Loucy (cell line): ENCODE data around the gene SPAG9.
A peak's percentile ranks its signal among the peaks of the same experiment; 100 is the strongest.

Source experiments
- EZH2phosphoT487 ChIP-seq: fragments of 200-600 bp; IDR thresholded peaks from 2 replicates; pipeline ENCODE4 v1.6.1; 2018; ENCODE audit warnings: antibody characterized with exemption, mild to moderate bottlenecking, moderate library complexity, borderline replicate concordance
- TF ChIP-seq, protein P1 (sequence below): fragments of 200-600 bp; sonication (generic); conservative IDR thresholded peaks from 2 replicates; pipeline ENCODE4 v1.5.1; 2014; ENCODE audit warnings: mild to moderate bottlenecking, antibody characterized with exemption, low read length

DNA sequence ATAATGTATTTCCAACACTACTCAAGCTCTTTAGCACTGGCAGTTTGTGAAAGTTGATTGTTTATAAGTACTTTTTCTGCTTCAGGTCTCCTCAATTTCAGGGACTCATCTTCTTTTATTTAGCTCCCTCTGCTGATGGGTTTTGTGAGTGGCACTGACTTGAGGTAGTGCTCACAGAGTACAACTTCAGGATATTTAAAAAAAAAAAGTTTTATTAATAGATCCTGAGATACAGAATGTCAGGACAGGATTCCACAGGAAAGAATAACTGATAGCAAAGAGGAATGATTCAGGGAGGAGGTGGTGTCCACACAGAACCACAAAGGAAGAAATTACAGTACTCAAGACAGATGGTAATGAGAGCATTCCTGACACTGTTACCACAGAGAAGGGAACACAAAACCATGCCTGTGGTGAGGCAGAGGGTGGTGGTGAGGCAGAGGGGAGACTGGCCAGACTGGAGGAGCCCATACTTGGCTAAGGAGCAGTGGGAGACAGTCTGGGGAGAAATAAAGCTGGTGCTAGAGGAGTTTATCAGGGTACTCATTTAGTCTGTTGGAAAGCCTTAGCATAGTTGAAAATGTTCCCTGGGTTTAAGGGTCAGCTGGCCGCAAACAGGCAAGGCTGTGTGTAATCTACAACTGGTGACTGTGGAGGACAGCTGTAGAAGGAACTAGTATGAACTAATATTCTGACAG is 63.7 kb downstream of the SPAG9 start:
- TF ChIP-seq, protein P1, sequence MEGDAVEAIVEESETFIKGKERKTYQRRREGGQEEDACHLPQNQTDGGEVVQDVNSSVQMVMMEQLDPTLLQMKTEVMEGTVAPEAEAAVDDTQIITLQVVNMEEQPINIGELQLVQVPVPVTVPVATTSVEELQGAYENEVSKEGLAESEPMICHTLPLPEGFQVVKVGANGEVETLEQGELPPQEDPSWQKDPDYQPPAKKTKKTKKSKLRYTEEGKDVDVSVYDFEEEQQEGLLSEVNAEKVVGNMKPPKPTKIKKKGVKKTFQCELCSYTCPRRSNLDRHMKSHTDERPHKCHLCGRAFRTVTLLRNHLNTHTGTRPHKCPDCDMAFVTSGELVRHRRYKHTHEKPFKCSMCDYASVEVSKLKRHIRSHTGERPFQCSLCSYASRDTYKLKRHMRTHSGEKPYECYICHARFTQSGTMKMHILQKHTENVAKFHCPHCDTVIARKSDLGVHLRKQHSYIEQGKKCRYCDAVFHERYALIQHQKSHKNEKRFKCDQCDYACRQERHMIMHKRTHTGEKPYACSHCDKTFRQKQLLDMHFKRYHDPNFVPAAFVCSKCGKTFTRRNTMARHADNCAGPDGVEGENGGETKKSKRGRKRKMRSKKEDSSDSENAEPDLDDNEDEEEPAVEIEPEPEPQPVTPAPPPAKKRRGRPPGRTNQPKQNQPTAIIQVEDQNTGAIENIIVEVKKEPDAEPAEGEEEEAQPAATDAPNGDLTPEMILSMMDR, result peak; percentile 77
- no peak for TF ChIP-seq EZH2phosphoT487
